Ovary (tissue), 9 donors: ENCODE measurements around the gene RGS3. TPM values are rescaled to one million over a fixed set of nuclear protein-coding genes. Genes with fewer than 3 reads are reported as not detected.

Experiments
- DNase-seq, 5 donors: peaks; one replicate each; pipeline ENCODE4 v3.0.0-alpha.2; 2019 to 2020
- H3K27ac ChIP-seq, 2 donors: fragments of 200-600 bp; one replicate each; pipeline versions ENCODE4 v1.5.1 to v1.8.0; 2019 to 2022
- H3K27me3 ChIP-seq: fragments of 200-600 bp; one replicate; pipeline ENCODE4 v1.8.0; 2022
- H3K36me3 ChIP-seq: fragments of 200-600 bp; sonication (generic); one replicate; pipeline ENCODE4 v1.5.1; 2019
- H3K4me1 ChIP-seq: one replicate; pipeline ENCODE4 v1.8.1; 2013; ENCODE audit warnings: mild to moderate bottlenecking, moderate library complexity; ENCODE audit not compliant: insufficient read depth
- H3K4me3 ChIP-seq: fragments of 200-600 bp; sonication (generic); one replicate; pipeline ENCODE4 v1.5.1; 2017
- H3K9me3 ChIP-seq, 2 donors: fragments of 200-600 bp in 1 of 2; sonication (generic) in 1 of 2; one replicate each; pipeline versions ENCODE4 v1.5.1 to v1.8.1; 2013 to 2019; ENCODE audit warnings: mild to moderate bottlenecking in 1 of 2, moderate library complexity in 1 of 2
- CTCF ChIP-seq, 3 donors: fragments of 450-650 bp in 2 of 3; fragments of 200-600 bp in 1 of 3; IDR thresholded peaks; one replicate each; pipeline versions ENCODE4 v1.5.1 to v1.8.0; 2016 to 2022; ENCODE audit warnings: antibody characterized with exemption in 3 of 3, mild to moderate bottlenecking in 1 of 3
- EP300 ChIP-seq: sonication (generic); formaldehyde crosslinking; IDR thresholded peaks from one replicate; pipeline ENCODE4 v1.6.1; 2017; ENCODE audit warnings: antibody characterized with exemption
- POLR2A ChIP-seq: fragments of 450-650 bp; IDR thresholded peaks from one replicate; pipeline ENCODE4 v1.6.1; 2017; ENCODE audit warnings: antibody characterized with exemption, mild to moderate bottlenecking, moderate library complexity
- WGBS, 3 donors: extraction: QIAGEN DNeasy Blood & Tissue Kit in 1 of 3; methylation state at CpG; one replicate each; pipeline versions ENCODE4 v1.1.5 to v1.1.7; 2013 to 2017; 5-methylcytosine and 5-hydroxymethylcytosine counted together
- intact Hi-C, 4 donors: fragments of 100-400 bp; cut with DNase I; formaldehyde crosslinking; loops; one replicate each; pipeline versions ENCODE4 v1.11.0 to v1.15.1; 2022 to 2023
- polyA plus RNA-seq, 2 donors: library from polyadenylated mRNA; stranded (reverse); fragments of 200-250 nt in 1 of 2; fragments of 350-450 nt in 1 of 2; fragmentation: Illumina TruSeq in 1 of 2; extraction: RNeasy Lipid Tissue Mini Kit (QIAGEN cat#74804) in 1 of 2; gene quantifications; one replicate each; pipeline ENCODE4 v1.2.3, GENCODE V29; 2013 to 2014
- total RNA-seq, 7 donors: library from RNA; depleted of rRNA in 2 of 7; stranded (reverse); fragments of >200 nt in 2 of 7; fragmentation: NEBNext Ultra II Directional in 3 of 7; extraction: Animal tissue kit (Norgen Biotek cat#: 25700) in 3 of 7; gene quantifications; one replicate each; pipeline versions ENCODE4 v1.1.0 to v1.2.4, GENCODE V29; 2016 to 2023
- donor health status: DM: no; HTN: no; CAD: no; lungs with moderate emphysema.
- donor health status: DM: no; HTN: no; CAD: no.
- donor health status: Bipolar disorder and iron deficiency.
- donor health status: DM: yes; HTN: yes; CAD: no.
- donor health status: DM: no; HTN: no; CAD: no.
- donor health status: DM: yes; HTN: yes; CAD: no.

Gene RGS3
- total and polyA plus RNA-seq, 9 donors: 6.1 to 49.3 (median 15.4) TPM

GRCh38 chr9:113578279-113578865 lies 114.8 kb downstream of the RGS3 start:
- Histone ChIP-seq H3K27ac (no peak overlapping the region), H3K4me3 (no peak overlapping the region), H3K27me3 (no peaks in the 10 kb centered on the region), H3K4me1 (peaks cover 10% of the 10 kb centered on the region), H3K9me3 (no peaks in the 10 kb centered on the region), H3K36me3 (no peaks in the 10 kb centered on the region)
- intact Hi-C loops: loop anchor here in 1 of 4 donors (10.0 kb wide), 1 partner anchor 64 kb away; no protein-coding TSS in a partner anchor
- WGBS, 3 donors: 93 to 96% (median 95%) methylated on average over 3 of the region's 3 CpGs
- TF ChIP-seq EP300 (no peak), CTCF (IDR thresholded peaks at IDR 0.05) (no peak), POLR2A (no peak)
- no peak for DNase-seq

GRCh38 chr9:113578882-113579282 lies 115.4 kb downstream of the RGS3 start:
- H3K4me1 ChIP-seq: peaks cover 10% of the 10 kb centered on the region
- no peaks in the 10 kb centered on the region for H3K27me3 ChIP-seq
- 55 to 56% (median 55%) methylated on average over 5 of the region's 5 CpGs for WGBS, 3 donors
- intact Hi-C loops: loop anchor here in 1 of 4 donors (10.0 kb wide), 1 partner anchor 64 kb away; no protein-coding TSS in a partner anchor
- TF ChIP-seq EP300: no peak
- TF ChIP-seq POLR2A: no peak
- no peak for TF ChIP-seq CTCF (IDR thresholded peaks at IDR 0.05)
- no peak overlapping the region for H3K27ac ChIP-seq
- no peak for DNase-seq
- no peaks in the 10 kb centered on the region for H3K36me3 ChIP-seq
- H3K9me3 ChIP-seq: no peaks in the 10 kb centered on the region
- H3K4me3 ChIP-seq: no peak overlapping the region

- H3K9me3 ChIP-seq: no peaks in the 10 kb centered on the region
- peaks cover 10% of the 10 kb centered on the region for H3K4me1 ChIP-seq
- no peaks in the 10 kb centered on the region for H3K36me3 ChIP-seq
- no peak for DNase-seq
- no peak for TF ChIP-seq EP300
- TF ChIP-seq POLR2A: no peak
- no peak for TF ChIP-seq CTCF (IDR thresholded peaks at IDR 0.05)
- H3K4me3 ChIP-seq: no peak overlapping the region
- H3K27ac ChIP-seq: no peak overlapping the region
- WGBS, 3 donors: 76 to 81% (median 81%) methylated on average over 5 of the region's 5 CpGs
- no peaks in the 10 kb centered on the region for H3K27me3 ChIP-seq
- intact Hi-C loops: loop anchor here in 3 of 4 donors (10.0 kb wide), 2 partner anchors 65 to 305 kb away; partner anchors contain the start of genes CDC26 (in 2 of the 3) and PRPF4 (in 2 of the 3)
Observed at GRCh38 chr9:113579283-113580040, 115.9 kb downstream of the RGS3 start.

GRCh38 chr9:113580041-113580953 lies 116.8 kb downstream of the RGS3 start:
- TF ChIP-seq POLR2A (no peak), EP300 (no peak), CTCF (IDR thresholded peaks at IDR 0.05) (no peak)
- peaks cover 10% of the 10 kb centered on the region for H3K4me1 ChIP-seq
- no peak overlapping the region for H3K27ac ChIP-seq
- H3K27me3 ChIP-seq: no peaks in the 10 kb centered on the region
- no peaks in the 10 kb centered on the region for H3K9me3 ChIP-seq
- H3K4me3 ChIP-seq: no peak overlapping the region
- H3K36me3 ChIP-seq: no peaks in the 10 kb centered on the region
- intact Hi-C loops: loop anchor here in 2 of 4 donors (10.0 kb wide), 1 partner anchor 305 kb away; the partner anchor contains the start of genes CDC26 (in 2 of the 2) and PRPF4 (in 2 of the 2)
- WGBS, 3 donors: 75 to 85% (median 83%) methylated on average over 12 of the region's 12 CpGs
- no peak for DNase-seq
